ENCODE results near the gene SYT17. TPM values are rescaled to one million over a fixed set of nuclear protein-coding genes. Genes with fewer than 3 reads are reported as not detected.

Gene SYT17
- polyA plus RNA-seq, 1 donor (not counting 4 experiments of a cell fraction or from before 2014, with no cell fraction given), result not detected

DNA sequence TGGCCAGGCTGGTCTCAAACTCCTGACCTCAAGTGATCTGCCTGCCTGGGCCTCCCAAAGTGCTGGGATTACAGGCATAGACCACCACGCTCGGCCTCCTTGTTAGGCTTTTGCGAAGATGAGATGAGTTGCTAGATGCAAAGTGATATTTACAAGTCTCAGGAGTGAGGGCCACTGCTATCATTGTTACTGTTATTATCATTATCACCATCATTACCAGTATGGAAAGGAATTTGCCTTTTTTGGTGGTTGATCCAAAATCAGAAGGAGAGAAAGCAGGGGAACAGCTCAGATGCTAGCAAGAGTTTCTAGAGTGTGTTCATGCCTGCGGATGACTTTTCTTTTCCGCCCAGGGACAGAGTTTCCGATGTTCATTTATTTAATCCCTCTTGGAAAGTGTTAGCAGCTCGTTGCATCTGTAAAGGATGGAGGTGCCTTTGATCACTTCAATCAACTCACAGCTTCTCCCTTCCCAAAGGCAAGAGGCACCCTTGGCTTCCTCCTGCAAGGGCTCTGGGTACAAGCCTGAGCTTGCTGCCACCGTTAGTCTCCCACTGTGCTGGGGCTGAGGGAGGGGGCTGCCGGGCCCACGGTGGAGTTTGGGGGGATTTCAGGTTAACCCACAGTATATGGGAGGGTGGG, 32.7 kb upstream of the SYT17 start:
- Histone ChIP-seq H3K9ac (ENCODE audit: control insufficient read depth, extremely low read depth, insufficient read depth, low read length) (no peak overlapping the region), H2AFZ (ENCODE audit: control insufficient read depth, low read length) (no peak overlapping the region), H3K27me3 (ENCODE audit: control insufficient read depth, extremely low read depth, insufficient read depth, low read length) (no peaks in the 10 kb centered on the region), H3K4me1 (ENCODE audit: control insufficient read depth, extremely low read depth, insufficient read depth, low read length) (peaks cover 55% of the 10 kb centered on the region), H4K20me1 (ENCODE audit: control insufficient read depth, extremely low read depth, insufficient read depth, low read length) (no peaks in the 10 kb centered on the region), H3K36me3 (ENCODE audit: control insufficient read depth in 2 of 2, extremely low read depth in 1 of 2, insufficient read depth in 2 of 2, low read length in 2 of 2) (no peaks in the 10 kb centered on the region), H3K9me1 (ENCODE audit: control insufficient read depth, extremely low read depth, insufficient read depth, low read length) (no peaks in the 10 kb centered on the region), H3K27ac (ENCODE audit: control insufficient read depth, insufficient read depth, low read length) (no peak overlapping the region), H3K4me3 (ENCODE audit: control insufficient read depth in 2 of 3, extremely low read depth in 1 of 3, insufficient read depth in 2 of 3, low read depth in 1 of 3, low read length in 3 of 3) (no peak overlapping the region), H3K9me3 (ENCODE audit: control insufficient read depth, low read depth, low read length) (no peaks in the 10 kb centered on the region), H3K4me2 (ENCODE audit: control insufficient read depth, extremely low read depth, insufficient read depth, low read depth, low read length) (peak overlapping the region; percentile 52), H3K79me2 (ENCODE audit: control insufficient read depth, insufficient read depth, low read length) (no peaks in the 10 kb centered on the region)
- dilution Hi-C loops (cut with MboI; ENCODE audit: extremely low pct_ligation_motif_present, low sequenced_read_pairs), result no loop called here
- no peak for TF ChIP-seq EZH2 (IDR thresholded peaks at IDR 0.05; ENCODE audit: low read length)
- TF ChIP-seq, protein P1, sequence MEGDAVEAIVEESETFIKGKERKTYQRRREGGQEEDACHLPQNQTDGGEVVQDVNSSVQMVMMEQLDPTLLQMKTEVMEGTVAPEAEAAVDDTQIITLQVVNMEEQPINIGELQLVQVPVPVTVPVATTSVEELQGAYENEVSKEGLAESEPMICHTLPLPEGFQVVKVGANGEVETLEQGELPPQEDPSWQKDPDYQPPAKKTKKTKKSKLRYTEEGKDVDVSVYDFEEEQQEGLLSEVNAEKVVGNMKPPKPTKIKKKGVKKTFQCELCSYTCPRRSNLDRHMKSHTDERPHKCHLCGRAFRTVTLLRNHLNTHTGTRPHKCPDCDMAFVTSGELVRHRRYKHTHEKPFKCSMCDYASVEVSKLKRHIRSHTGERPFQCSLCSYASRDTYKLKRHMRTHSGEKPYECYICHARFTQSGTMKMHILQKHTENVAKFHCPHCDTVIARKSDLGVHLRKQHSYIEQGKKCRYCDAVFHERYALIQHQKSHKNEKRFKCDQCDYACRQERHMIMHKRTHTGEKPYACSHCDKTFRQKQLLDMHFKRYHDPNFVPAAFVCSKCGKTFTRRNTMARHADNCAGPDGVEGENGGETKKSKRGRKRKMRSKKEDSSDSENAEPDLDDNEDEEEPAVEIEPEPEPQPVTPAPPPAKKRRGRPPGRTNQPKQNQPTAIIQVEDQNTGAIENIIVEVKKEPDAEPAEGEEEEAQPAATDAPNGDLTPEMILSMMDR (optimal IDR thresholded peaks at IDR 0.05 in 1 of 3, IDR thresholded peaks at IDR 0.05 in 1 of 3, conservative IDR thresholded peaks at IDR 0.05 in 1 of 3; ENCODE audit: extremely low read depth in 1 of 3, insufficient read depth in 2 of 3, low read length in 3 of 3), result no peak
- DNase-seq (ENCODE audit: low read depth, low spot score), result no peak
- no peak for FAIRE-seq

DNA sequence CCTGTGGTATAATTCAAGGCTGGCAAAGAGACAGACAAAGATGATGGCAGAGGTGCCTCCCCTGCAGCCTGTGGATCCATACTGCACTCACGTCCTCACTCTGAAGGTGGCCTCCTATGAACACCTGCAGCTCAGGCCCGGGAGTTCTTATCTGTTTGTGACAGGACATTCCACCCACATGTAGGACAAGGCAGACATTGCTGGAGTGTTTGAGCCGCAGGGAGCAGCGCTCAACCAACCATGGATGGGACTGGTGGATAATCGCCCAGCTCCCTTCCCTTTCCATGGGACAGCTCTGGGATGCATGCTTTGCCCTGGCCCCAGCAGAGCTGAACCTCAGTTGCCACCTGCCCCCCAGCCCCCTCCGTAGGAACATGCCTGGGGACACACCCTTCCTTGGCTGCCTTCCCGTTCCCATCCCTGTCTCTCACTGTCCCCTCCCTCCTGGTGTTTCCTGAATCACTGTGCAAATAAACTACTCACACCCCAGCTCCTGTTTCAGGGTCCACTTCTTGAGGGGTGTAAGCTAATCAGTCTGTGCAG, 32.1 kb upstream of the SYT17 start:
- Histone ChIP-seq H3K4me1 (ENCODE audit: control insufficient read depth, extremely low read depth, insufficient read depth, low read length) (peaks cover 49% of the 10 kb centered on the region), H3K27ac (ENCODE audit: control insufficient read depth, insufficient read depth, low read length) (no peak overlapping the region)

More for the DNA sequence above, 32.1 kb upstream of the SYT17 start:
- peak overlapping the region; percentile 52 for H3K4me2 ChIP-seq (ENCODE audit: control insufficient read depth, extremely low read depth, insufficient read depth, low read depth, low read length)
- no peaks in the 10 kb centered on the region for H3K9me1 ChIP-seq (ENCODE audit: control insufficient read depth, extremely low read depth, insufficient read depth, low read length)
- H2AFZ ChIP-seq (ENCODE audit: control insufficient read depth, low read length), result no peak overlapping the region
- TF ChIP-seq, protein P1 (optimal IDR thresholded peaks at IDR 0.05 in 1 of 3, IDR thresholded peaks at IDR 0.05 in 1 of 3, conservative IDR thresholded peaks at IDR 0.05 in 1 of 3; ENCODE audit: extremely low read depth in 1 of 3, insufficient read depth in 2 of 3, low read length in 3 of 3), result peak in 1 of 3 experiments; percentile 7
- no peak for TF ChIP-seq EZH2 (IDR thresholded peaks at IDR 0.05; ENCODE audit: low read length)
- no peak for DNase-seq (ENCODE audit: low read depth, low spot score)
- H3K9ac ChIP-seq (ENCODE audit: control insufficient read depth, extremely low read depth, insufficient read depth, low read length), result no peak overlapping the region
- dilution Hi-C loops (cut with MboI; ENCODE audit: extremely low pct_ligation_motif_present, low sequenced_read_pairs), result no loop called here
- FAIRE-seq, result peak; percentile 72
- no peaks in the 10 kb centered on the region for H4K20me1 ChIP-seq (ENCODE audit: control insufficient read depth, extremely low read depth, insufficient read depth, low read length)
- no peaks in the 10 kb centered on the region for H3K79me2 ChIP-seq (ENCODE audit: control insufficient read depth, insufficient read depth, low read length)
- H3K36me3 ChIP-seq (ENCODE audit: control insufficient read depth in 2 of 2, extremely low read depth in 1 of 2, insufficient read depth in 2 of 2, low read length in 2 of 2), result no peaks in the 10 kb centered on the region
- no peak overlapping the region for H3K4me3 ChIP-seq (ENCODE audit: control insufficient read depth in 2 of 3, extremely low read depth in 1 of 3, insufficient read depth in 2 of 3, low read depth in 1 of 3, low read length in 3 of 3)
- H3K9me3 ChIP-seq (ENCODE audit: control insufficient read depth, low read depth, low read length), result no peaks in the 10 kb centered on the region
- H3K27me3 ChIP-seq (ENCODE audit: control insufficient read depth, extremely low read depth, insufficient read depth, low read length), result no peaks in the 10 kb centered on the region
